Measurements from ENCODE around the gene GKN1. TPM values are rescaled to one million over a fixed set of nuclear protein-coding genes. Genes with fewer than 3 reads are reported as not detected.

GKN1 gene, protein sequence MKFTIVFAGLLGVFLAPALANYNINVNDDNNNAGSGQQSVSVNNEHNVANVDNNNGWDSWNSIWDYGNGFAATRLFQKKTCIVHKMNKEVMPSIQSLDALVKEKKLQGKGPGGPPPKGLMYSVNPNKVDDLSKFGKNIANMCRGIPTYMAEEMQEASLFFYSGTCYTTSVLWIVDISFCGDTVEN
- not detected in 2 replicates for total RNA-seq

DNA sequence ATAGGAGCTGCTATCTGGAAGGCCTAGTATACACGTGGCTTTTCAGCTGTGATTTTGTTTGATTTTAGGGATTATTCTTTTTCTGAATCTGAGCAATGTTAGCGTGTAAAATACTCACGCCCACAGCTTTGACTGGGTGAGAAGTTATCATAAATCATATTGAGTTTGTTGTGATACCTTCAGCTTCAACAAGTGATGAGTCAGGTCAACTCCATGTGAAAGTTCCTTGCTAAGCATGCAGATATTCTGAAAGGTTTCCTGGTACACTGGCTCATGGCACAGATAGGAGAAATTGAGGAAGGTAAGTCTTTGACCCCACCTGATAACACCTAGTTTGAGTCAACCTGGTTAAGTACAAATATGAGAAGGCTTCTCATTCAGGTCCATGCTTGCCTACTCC, at the start of gene GKN1:
TSS of gene GKN1 (plus strand) at position 386 of the 400 bp plus-strand sequence. CDS start 42 bp downstream, outside the sequence.

DNA sequence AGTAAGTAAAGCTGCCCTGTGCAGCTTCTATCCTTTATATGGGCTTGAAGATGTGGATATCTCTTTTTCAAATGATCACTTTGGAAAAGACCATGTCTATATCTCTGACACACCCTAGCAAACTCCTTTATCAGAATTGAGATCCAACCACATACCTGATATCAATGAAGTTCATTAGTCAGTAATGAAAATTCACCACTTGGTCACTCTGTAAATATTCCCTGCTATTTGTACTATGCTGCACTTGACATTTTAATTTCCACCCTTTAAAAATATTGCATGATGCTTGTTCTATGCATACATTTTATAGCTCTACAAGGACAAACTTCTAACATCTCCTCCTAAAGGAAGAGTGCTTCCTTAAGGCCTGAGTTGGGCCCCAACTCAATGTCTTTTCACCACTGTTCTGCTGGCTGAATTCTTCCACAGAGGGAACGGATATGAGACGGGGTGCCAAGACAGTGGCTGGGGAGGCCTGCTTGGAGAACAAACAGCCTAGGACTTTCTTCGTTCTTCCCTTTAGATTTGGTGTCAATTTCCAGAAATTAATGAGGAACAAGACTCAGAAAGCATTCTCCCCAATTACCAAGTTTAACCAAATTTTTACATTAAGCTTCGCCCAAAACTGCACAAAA, 21.4 kb upstream of the GKN1 start, which contains the start of gene GKN2:
TSS of gene GKN2 (minus strand) at position 7 of the 635 bp plus-strand sequence. CDS start 32 bp downstream, outside the sequence.

DNA sequence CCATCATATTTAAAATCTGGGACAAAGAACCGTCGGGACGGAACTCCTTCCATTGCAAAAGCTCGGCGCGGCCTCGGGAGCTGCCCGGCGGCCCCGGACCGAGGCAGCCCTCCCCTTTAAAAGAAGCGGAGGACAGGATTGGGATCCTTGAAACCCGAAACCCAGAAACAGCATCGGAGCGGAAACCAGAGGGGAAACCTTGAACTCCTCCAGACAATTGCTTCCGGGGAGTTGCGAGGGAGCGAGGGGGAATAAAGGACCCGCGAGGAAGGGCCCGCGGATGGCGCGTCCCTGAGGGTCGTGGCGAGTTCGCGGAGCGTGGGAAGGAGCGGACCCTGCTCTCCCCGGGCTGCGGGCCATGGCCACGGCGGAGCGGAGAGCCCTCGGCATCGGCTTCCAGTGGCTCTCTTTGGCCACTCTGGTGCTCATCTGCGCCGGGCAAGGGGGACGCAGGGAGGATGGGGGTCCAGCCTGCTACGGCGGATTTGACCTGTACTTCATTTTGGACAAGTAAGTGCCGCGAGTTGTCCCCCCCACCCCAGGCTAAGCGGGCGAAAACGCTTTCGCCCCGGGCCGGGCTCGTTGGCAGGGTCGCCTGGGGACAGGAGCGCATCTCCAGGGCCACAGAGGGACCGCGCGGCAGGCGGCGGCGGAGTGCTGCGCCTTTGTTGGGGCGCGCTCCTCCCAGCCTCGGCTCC, 38.9 kb downstream of the GKN1 start, which contains the start of gene ANTXR1:
TSS of gene ANTXR1 (plus strand) at position 38 of the 698 bp plus-strand sequence. CDS start at position 359, 321 bp downstream.

Other genes starting within 250 kb of the GKN1 start
- gene ARHGAP25, start 239.8 kb upstream of the GKN1 start, total RNA-seq, result 20.4 and 30.2 TPM in 2 replicates
- not detected in 2 replicates for gene BMP10, start 103.2 kb upstream of the GKN1 start, total RNA-seq
- gene GKN2, start 21.7 kb upstream of the GKN1 start, total RNA-seq, result not detected in 2 replicates
- gene ANTXR1, start 38.5 kb downstream of the GKN1 start, total RNA-seq, result 17.3 and 19.4 TPM in 2 replicates